Stimulated activated naive CD8-positive, alpha-beta T cell treated with anti-CD3 and anti-CD28 coated beads, Interleukin-15, Interleukin-2, amounts not matched to agents 100 U/mL and 50 U/mL, for 24 hours (primary cell): Measurements from ENCODE around the gene ECHDC1.

Source experiments
- ATAC-seq: fragments of 150-1000 bp; cut with Tn5 transposase; one replicate; pipeline ENCODE4 v1.10.0; 2021
- DNase-seq: peaks from one replicate; pipeline ENCODE4 v3.0.0; 2021

ECHDC1 gene

GRCh38 chr6:127289934-127290333, 53.5 kb downstream of the ECHDC1 start:
- no peak for ATAC-seq
- no peak for DNase-seq

GRCh38 chr6:127288705-127289104, 54.7 kb downstream of the ECHDC1 start:
- no peak for DNase-seq
- no peak for ATAC-seq

- DNase-seq, result no peak
- ATAC-seq, result no peak
These were observed 61.2 kb downstream of the ECHDC1 start for GRCh38 chr6:127282184-127282583.

- ATAC-seq (no peak), DNase-seq (no peak)
These were observed 63.6 kb downstream of the ECHDC1 start for GRCh38 chr6:127279815-127280214.

GRCh38 chr6:127277878-127278843, 65.2 kb downstream of the ECHDC1 start:
- ATAC-seq (no peak), DNase-seq (no peak)

GRCh38 chr6:127276331-127276730, 67.1 kb downstream of the ECHDC1 start:
- ATAC-seq, result no peak
- DNase-seq, result no peak

GRCh38 chr6:127273499-127273898, 69.9 kb downstream of the ECHDC1 start:
- ATAC-seq (no peak), DNase-seq (no peak)

GRCh38 chr6:127272576-127272975, 70.8 kb downstream of the ECHDC1 start:
- ATAC-seq (no peak), DNase-seq (no peak)

GRCh38 chr6:127267646-127268625, 75.5 kb downstream of the ECHDC1 start:
- DNase-seq, result no peak
- ATAC-seq, result no peak

GRCh38 chr6:127266892-127267645, 76.3 kb downstream of the ECHDC1 start:
- DNase-seq (peak; percentile 68), ATAC-seq (peak; percentile 78)

- peak; percentile 83 for ATAC-seq
- peak; percentile 80 for DNase-seq
These were observed 77.1 kb downstream of the ECHDC1 start, which contains the start of gene RNF146 for GRCh38 chr6:127266178-127266891. TSS of gene RNF146 (plus strand) at chr6:127266864. CDS start at chr6:127280339, 13,475 bp downstream.

- ATAC-seq (no peak), DNase-seq (no peak)
These were observed 79.9 kb downstream of the ECHDC1 start for GRCh38 chr6:127263481-127263880.

GRCh38 chr6:127262896-127263295, 80.5 kb downstream of the ECHDC1 start:
- ATAC-seq (no peak), DNase-seq (no peak)

- ATAC-seq (no peak), DNase-seq (no peak)
These were observed 88.1 kb downstream of the ECHDC1 start for GRCh38 chr6:127255286-127255685.

- DNase-seq (no peak), ATAC-seq (no peak)
These were observed 93.8 kb downstream of the ECHDC1 start for GRCh38 chr6:127249621-127250020.

GRCh38 chr6:127247114-127248096, 96.0 kb downstream of the ECHDC1 start:
- DNase-seq, result no peak
- no peak for ATAC-seq

- ATAC-seq (no peak), DNase-seq (no peak)
These were observed 99.9 kb downstream of the ECHDC1 start for GRCh38 chr6:127243501-127243900.
